Astrocyte (in vitro differentiated cells and primary cell): Measurements from ENCODE around the gene CACHD1. TPM values are rescaled to one million over a fixed set of nuclear protein-coding genes. Genes with fewer than 3 reads are reported as not detected.

ENCODE experiments used
- DNase-seq: peaks from one replicate; pipeline ENCODE4 v3.0.0-alpha.2; 2010; ENCODE audit warnings: low read depth
- FAIRE-seq: peaks from 2 replicates; lab custom pipeline; 2011; peaks lifted over from hg19 to GRCh38; lab: Jason Lieb, UNC
- H2AFZ ChIP-seq: 2 replicates; pipeline ENCODE4 v1.6.0; 2012; ENCODE audit warnings: low read depth, low read length, inconsistent platforms
- H3K27ac ChIP-seq: 2 replicates; pipeline ENCODE4 v1.5.1; 2011; ENCODE audit warnings: low read depth, low read length, inconsistent platforms
- H3K27me3 ChIP-seq: 2 replicates; pipeline ENCODE4 v1.6.0; 2011; ENCODE audit warnings: low read length, inconsistent platforms; ENCODE audit not compliant: insufficient read depth
- H3K36me3 ChIP-seq: 2 replicates; pipeline ENCODE4 v1.5.1; 2011; ENCODE audit warnings: low read length, inconsistent platforms; ENCODE audit not compliant: insufficient read depth
- H3K4me1 ChIP-seq: 2 replicates; pipeline ENCODE4 v1.5.1; 2011; ENCODE audit warnings: low read length, inconsistent platforms; ENCODE audit not compliant: insufficient read depth
- H3K4me2 ChIP-seq: 2 replicates; pipeline ENCODE4 v1.6.0; 2012; ENCODE audit warnings: low read length, inconsistent platforms
- H3K4me3 ChIP-seq: 2 replicates; pipeline ENCODE4 v1.5.1; 2011; ENCODE audit warnings: low read depth, mild to moderate bottlenecking, low read length, inconsistent platforms; ENCODE audit not compliant: insufficient read depth
- H3K79me2 ChIP-seq: 2 replicates; pipeline ENCODE4 v1.6.0; 2012; ENCODE audit warnings: mild to moderate bottlenecking, low read length, inconsistent platforms; ENCODE audit not compliant: insufficient read depth
- H3K9ac ChIP-seq: 2 replicates; pipeline ENCODE4 v1.6.0; 2012; ENCODE audit warnings: mild to moderate bottlenecking, low read length, inconsistent platforms
- H3K9me3 ChIP-seq: 2 replicates; pipeline ENCODE4 v1.5.1; 2012; ENCODE audit warnings: low read depth, mild to moderate bottlenecking, low read length, inconsistent platforms; ENCODE audit not compliant: insufficient read depth
- H4K20me1 ChIP-seq: 2 replicates; pipeline ENCODE4 v1.6.0; 2012; ENCODE audit warnings: low read length, inconsistent platforms; ENCODE audit not compliant: insufficient read depth
- H3K27ac Mint-ChIP-seq: one replicate; pipeline ENCODE4 v1.8.0; 2021; ENCODE audit warnings: mild to moderate bottlenecking, mixed read lengths; ENCODE audit not compliant: unreplicated experiment
- H3K27me3 Mint-ChIP-seq: one replicate; pipeline ENCODE4 v1.8.0; 2021; ENCODE audit warnings: low read depth, mixed read lengths; ENCODE audit not compliant: unreplicated experiment
- H3K36me3 Mint-ChIP-seq: one replicate; pipeline ENCODE4 v1.8.0; 2021; ENCODE audit warnings: low read depth, mixed read lengths; ENCODE audit not compliant: unreplicated experiment
- H3K4me1 Mint-ChIP-seq: one replicate; pipeline ENCODE4 v1.8.0; 2021; ENCODE audit warnings: low read depth, mixed read lengths; ENCODE audit not compliant: unreplicated experiment
- H3K4me3 Mint-ChIP-seq: one replicate; pipeline ENCODE4 v1.8.0; 2021; ENCODE audit warnings: mild to moderate bottlenecking, moderate library complexity, mixed read lengths; ENCODE audit not compliant: unreplicated experiment
- H3K9me3 Mint-ChIP-seq: one replicate; pipeline ENCODE4 v1.8.0; 2021; ENCODE audit warnings: mild to moderate bottlenecking, mixed read lengths; ENCODE audit not compliant: unreplicated experiment
- CTCF ChIP-seq: IDR thresholded peaks from 2 replicates; pipeline ENCODE4 v1.5.1; 2011; ENCODE audit warnings: low read depth, mild to moderate bottlenecking, inconsistent platforms, low read length, moderate library complexity; ENCODE audit not compliant: insufficient read depth
- EZH2 ChIP-seq: IDR thresholded peaks from 2 replicates; pipeline ENCODE4 v1.6.1; 2012; ENCODE audit warnings: mild to moderate bottlenecking, low read length, inconsistent platforms; ENCODE audit not compliant: insufficient read depth
- total RNA-seq: library from RNA; stranded (reverse); gene quantifications from 2 replicates; pipeline ENCODE4 v1.2.1, GENCODE V29; 2021

CACHD1 gene
- total RNA-seq, 1 donor from 2014 or later: 21.2 TPM

- H3K27me3 ChIP-seq: no peaks in the 10 kb centered on the region
- no peak overlapping the region for H3K4me3 ChIP-seq
- Mint-ChIP-seq H3K36me3 (peaks cover 6% of the 10 kb centered on the region), H3K4me3 (no peak overlapping the region), H3K4me1 (peaks cover 35% of the 10 kb centered on the region), H3K27me3 (no peaks in the 10 kb centered on the region), H3K27ac (no peak overlapping the region), H3K9me3 (peaks cover 2% of the 10 kb centered on the region)
- no peaks in the 10 kb centered on the region for H3K79me2 ChIP-seq
- FAIRE-seq (peak; percentile 20), DNase-seq (no peak)
- no peaks in the 10 kb centered on the region for H3K36me3 ChIP-seq
- no peak overlapping the region for H3K4me2 ChIP-seq
- peaks cover 7% of the 10 kb centered on the region for H3K4me1 ChIP-seq
- H4K20me1 ChIP-seq: peaks cover 2% of the 10 kb centered on the region
- H3K9me3 ChIP-seq: no peaks in the 10 kb centered on the region
- no peak overlapping the region for H2AFZ ChIP-seq
- TF ChIP-seq CTCF (no peak), EZH2 (no peak)
- no peak overlapping the region for H3K9ac ChIP-seq
- H3K27ac ChIP-seq: no peak overlapping the region
Measured at GRCh38 chr1:64499966-64500365, 30.0 kb downstream of the CACHD1 start.

GRCh38 chr1:64502083-64502482, 32.2 kb downstream of the CACHD1 start:
- H3K4me2 ChIP-seq: no peak overlapping the region
- FAIRE-seq: no peak

More at GRCh38 chr1:64502083-64502482, 32.2 kb downstream of the CACHD1 start:
- peaks cover 32% of the 10 kb centered on the region for H3K4me1 Mint-ChIP-seq
- TF ChIP-seq CTCF (no peak), EZH2 (no peak)
- Histone ChIP-seq H4K20me1 (peaks cover 1% of the 10 kb centered on the region), H3K9me3 (no peaks in the 10 kb centered on the region), H2AFZ (no peak overlapping the region), H3K27ac (no peak overlapping the region), H3K4me1 (peaks cover 9% of the 10 kb centered on the region), H3K9ac (no peak overlapping the region), H3K27me3 (no peaks in the 10 kb centered on the region), H3K4me3 (no peak overlapping the region), H3K36me3 (no peaks in the 10 kb centered on the region), H3K79me2 (no peaks in the 10 kb centered on the region)
- DNase-seq: no peak
- peaks cover 6% of the 10 kb centered on the region for H3K36me3 Mint-ChIP-seq
- H3K27me3 Mint-ChIP-seq: no peaks in the 10 kb centered on the region
- H3K27ac Mint-ChIP-seq: no peak overlapping the region
- H3K9me3 Mint-ChIP-seq: peaks cover 2% of the 10 kb centered on the region
- no peak overlapping the region for H3K4me3 Mint-ChIP-seq
